Dedifferentiated amniotic fluid mesenchymal stem cell (primary cell): ENCODE measurements around the gene MAPKBP1.

Source experiments
- DNase-seq: peaks from one replicate; pipeline ENCODE4 v3.0.0-alpha.2; 2016; ENCODE audit errors: extremely low spot score

Gene MAPKBP1

DNA sequence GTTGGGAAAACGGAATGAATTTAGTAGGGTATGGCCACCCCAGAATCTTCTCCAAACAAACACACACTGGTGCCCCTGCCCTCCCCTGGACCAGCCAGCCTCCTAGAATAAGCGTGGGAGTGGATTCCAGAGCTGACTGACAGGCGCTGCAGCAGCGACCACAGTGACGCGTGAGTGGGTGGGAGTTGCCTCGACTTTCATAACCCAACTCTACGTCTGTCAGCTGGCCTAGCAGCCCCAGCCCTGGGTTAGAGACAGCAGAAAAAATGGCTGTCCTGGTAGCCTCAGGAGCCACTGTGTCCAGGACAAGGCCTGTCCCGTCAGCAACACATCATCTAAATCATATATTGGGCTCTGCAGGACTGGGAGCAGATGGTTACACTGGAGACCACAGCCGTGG lies 74.3 kb downstream of the MAPKBP1 start:
- no peak for DNase-seq

DNA sequence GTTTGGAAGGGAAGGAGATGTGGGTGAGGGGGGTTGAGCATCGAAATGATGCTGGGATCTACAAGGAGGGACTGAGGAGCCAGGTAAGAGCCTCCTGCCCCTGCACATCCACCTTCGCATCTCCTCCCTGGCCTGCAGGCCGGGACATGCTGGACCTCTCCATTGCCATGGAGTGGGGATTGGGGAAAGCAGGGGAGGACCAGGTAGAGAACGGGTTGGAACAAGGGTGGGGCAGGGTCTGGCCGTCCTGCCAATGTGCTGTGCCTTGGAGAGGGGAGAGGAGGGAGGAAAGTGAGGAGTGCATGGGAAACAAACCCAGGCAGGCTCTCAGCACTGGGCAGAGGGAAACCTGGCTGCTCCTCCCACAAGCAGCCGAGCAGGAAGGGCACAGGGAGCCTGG lies 74.9 kb downstream of the MAPKBP1 start:
- DNase-seq: no peak

DNA sequence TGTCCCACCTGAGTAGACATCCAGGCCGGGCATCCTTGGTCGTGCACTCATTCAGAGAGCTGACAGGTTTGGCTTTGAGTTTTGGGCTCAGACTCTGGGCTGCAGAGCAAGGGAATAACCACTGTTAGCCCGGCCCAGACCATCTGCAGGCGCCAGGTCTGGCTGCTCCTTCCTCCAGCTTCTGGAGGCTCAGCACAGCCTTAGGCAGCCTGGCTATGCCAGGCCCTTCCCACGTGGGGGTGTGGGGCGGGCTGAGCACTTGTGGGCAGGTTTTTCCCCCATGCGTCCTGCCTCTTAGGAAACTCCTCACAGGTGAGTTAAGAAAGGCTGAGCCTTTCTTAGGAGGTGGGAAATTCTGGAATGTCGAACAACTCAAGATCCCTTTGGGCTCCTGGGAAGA lies 75.6 kb downstream of the MAPKBP1 start:
- DNase-seq: no peak

DNA sequence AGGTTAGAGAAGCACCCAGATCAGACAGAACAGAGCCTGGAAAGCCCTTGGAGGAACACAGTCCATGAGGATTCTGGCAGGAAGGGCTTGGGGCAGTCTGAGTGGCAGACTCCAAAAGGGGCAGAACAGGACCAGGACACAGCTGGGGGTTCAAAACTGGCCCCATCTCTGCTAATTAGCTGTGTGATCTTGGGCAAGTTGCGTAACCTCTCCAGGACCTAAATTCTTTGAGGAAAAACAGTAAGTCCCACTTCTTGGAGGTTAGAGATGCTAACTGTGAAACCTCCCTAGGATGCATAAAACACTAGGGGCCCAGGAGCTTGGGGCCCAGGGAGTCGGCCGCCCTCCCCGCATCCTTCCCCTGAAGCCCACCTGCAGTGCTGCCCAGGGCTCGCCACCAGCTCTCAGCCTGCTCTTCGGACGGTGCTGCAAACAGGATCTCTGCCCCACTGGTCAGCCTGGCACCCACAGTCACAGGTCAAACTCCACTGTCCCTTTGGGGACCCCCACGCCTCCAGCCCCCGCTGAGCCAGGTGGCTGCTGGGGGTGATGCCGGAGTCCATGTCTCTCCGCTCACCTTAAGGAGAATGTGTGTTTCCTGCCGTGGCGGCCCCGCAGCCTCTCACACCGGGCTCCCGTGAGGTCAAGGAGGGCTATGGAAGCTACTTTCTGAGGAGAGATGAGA lies 76.3 kb downstream of the MAPKBP1 start:
- DNase-seq: no peak

DNA sequence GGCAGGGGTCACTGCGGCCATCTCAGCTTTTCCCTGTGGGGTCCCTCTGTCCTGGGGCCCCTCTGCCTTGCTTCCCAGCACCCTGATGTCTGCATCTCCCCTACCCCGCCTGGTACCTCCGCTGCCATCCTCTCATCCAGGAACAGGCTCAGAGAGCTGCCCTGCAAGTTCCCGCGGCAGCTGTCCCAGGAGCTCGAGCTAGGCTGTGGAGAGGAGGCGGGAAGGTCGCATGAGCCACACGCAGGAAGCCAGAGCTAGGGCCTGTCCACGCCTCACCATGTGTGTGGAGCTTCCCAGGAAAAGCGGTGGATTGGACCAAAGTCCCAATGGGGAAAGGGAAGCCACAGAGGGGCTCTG lies 76.9 kb downstream of the MAPKBP1 start:
- no peak for DNase-seq

DNA sequence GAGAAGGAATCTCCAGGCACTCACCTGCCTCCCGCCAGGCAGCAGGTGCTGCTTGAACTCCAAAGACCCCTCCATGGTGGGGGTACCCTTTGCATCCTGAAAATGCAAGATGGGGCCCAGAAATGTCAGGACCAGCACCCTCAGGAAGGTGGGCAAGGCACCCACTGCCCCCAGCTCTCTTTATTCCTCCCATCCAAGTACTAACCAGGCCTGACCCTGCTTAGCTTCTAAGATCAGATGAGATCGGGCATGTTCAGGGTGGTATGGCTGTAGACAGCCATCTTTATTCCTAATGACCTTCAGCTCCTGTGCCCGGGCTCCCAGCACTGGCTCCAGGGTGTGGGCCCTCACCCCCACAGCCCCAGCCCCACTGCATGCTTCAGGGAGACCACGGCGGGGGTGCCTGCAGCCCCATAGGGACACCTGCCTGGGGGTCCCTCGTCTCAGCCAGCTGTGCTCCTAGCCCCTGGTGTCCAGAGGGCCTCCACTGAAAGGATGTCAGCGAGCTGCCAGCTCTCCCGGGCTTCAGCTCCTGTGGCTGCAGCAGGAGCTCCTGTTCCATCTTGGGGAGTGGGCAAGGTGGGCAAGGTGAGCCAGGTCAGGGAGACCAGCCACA lies 77.6 kb downstream of the MAPKBP1 start:
- DNase-seq: no peak

- DNase-seq: no peak
Measured at GRCh38 chr15:41852736-41853590, 78.7 kb downstream of the MAPKBP1 start.

- DNase-seq: no peak
Measured at GRCh38 chr15:41853831-41854230, 79.5 kb downstream of the MAPKBP1 start.

- DNase-seq: no peak
Measured at GRCh38 chr15:41854443-41854842, 80.2 kb downstream of the MAPKBP1 start.

DNA sequence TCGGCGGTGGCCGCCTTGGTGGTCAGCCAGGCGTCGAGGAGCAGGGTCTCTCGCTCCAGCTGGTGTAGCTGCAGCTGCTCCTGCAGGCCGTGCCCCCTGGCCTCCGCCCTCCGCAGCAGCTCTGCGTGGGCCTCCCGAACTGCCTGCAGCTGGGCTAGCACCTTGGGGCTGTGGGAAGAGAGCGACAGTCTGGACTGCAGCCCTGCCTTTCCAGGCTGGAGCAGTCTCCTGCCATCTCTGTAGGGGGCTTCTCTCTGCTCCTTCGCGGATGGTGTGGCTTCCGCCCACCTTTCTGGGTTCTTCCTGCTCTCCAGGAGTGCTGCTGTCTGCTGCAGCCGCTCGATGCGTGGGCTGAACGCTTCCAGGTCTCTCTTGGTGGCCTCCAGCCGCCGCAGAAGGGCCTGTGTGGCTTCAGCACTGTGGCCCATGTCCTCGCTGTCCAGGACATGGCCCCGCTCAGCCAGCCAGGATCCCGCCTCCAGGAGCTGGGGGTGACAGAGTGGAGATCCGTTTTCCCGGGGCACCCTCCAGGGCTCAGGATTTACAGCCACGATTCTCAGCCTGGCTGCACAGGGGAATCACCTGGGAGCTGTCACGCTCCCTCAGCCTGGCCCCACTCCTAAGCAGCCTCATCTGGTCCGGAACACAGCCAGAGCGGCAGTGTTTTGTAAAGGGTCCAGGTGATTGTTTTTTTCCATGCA lies 81.1 kb downstream of the MAPKBP1 start:
- DNase-seq: no peak

DNA sequence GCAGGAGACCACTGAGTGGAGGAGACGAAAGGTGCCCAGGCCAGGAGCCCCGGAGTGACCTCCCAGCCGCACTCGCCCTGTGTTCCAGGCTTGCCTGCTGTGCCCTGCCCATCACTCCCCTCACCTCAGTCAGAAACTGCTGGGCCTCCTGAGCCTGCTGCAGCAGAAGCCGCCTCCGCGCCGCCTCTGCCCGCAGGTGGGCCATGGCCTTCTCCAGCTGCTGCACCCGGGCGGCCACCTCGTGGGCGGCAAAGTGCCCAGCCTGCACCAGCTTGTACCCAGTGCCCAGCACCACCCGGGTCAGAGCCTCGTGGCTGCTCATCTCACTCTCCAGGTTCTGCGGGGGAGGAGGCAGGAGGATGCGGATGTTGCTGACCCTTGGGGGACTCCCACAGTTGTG lies 82.0 kb downstream of the MAPKBP1 start:
- no peak for DNase-seq

DNA sequence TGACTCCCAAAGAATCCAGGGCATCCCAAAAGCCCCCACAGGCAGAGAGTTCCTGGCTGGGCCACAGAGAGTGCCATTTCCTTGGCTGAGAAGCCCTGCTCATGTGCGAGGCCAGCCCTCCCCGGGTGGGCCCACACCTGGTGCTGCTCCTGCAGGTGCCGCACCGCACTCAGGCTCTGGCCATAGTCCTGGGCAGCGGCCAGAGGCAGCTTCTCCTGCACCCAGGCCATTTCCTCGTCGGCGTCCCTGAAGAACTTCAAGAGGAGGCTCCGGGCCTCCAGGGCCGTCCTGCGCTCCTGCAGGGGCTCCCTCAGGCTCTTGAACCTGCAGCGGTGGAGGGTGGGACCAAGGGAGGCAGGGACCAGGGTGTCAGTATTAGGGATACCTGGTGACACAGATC lies 82.4 kb downstream of the MAPKBP1 start:
- DNase-seq: no peak

DNA sequence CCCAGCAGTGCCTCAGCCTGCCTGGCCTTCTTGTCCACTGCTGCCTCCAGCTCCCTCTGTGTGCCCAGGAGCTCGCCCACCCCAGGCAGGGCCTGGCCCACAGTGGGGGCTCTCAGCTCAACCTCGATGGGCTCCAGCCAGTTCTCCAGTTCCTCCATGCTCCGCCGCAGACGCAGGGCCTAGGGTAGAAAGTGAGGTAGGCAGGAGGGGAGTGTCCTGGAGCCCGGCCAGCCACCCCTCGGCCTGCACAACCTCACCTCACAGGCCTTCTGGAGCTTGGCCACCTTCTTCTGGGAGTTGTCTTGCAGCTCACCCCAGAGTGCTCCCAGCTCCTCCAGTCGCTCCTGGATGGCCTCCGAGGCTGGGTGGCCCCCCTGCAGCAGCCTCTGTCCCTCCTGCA lies 83.0 kb downstream of the MAPKBP1 start:
- DNase-seq: no peak

GRCh38 chr15:41858756-41859155 lies 84.5 kb downstream of the MAPKBP1 start:
- DNase-seq: no peak

- DNase-seq: no peak
Measured at GRCh38 chr15:41860049-41860828, 86.0 kb downstream of the MAPKBP1 start.

DNA sequence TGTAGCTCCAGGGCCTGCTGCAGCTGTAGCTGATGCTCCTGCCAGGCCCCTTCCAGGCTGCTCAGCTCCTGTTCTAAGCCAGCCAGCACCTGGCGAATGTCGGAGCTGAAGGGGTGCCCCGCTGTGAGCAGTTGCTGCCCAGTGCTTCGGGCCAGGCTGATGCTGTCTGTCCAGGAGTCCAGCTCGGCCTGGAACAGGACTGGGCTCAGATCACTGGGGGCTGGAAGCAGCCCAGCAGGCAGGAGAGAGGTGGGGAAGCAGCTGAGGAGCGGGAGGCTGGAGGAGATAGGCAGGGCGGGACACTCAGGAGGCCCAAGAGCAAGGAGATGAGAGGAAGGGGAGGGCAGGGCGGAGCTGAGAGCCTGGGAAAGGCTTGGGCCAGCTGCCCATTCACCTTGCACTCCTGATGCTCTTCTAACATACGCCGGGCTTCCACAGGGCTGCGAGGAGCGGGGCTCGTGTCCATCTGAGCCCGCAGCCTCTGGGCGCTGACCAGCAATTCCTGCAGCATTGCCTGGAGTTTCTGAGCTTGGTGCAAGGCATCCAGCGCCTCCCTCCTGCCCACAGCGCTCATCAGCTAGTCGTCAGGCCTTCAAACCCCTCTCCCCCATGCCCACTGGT lies 87.6 kb downstream of the MAPKBP1 start:
- DNase-seq: no peak

- DNase-seq: no peak
Measured at GRCh38 chr15:41862515-41863116, 88.3 kb downstream of the MAPKBP1 start.

DNA sequence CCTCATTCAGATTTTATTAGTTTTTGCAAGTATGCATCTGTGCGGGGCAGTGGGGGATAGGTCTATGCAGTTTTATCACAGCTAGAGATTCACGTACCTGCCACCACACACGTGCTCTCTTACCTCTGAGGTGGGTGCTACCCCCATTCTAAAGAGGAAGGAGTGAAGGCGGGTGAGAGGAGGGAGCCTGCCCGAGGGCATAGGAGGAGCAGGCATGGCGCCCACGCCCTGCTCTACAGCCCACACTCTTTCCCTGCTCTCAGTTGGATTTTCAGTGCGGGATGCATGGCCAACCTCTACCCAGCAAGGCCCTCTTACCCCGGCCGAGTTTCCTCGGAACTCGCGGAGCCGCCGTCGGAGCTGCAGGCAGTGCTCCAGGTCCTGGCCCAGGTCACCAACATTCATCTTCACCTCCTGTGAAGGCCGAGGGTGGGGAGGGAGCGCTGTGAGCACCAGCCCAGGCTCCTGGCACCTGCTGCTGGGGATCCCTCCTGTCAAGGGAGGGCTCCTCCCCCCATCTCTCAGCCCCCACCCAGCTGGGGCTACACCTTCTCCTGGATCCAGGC lies 91.3 kb downstream of the MAPKBP1 start:
- no peak for DNase-seq

DNA sequence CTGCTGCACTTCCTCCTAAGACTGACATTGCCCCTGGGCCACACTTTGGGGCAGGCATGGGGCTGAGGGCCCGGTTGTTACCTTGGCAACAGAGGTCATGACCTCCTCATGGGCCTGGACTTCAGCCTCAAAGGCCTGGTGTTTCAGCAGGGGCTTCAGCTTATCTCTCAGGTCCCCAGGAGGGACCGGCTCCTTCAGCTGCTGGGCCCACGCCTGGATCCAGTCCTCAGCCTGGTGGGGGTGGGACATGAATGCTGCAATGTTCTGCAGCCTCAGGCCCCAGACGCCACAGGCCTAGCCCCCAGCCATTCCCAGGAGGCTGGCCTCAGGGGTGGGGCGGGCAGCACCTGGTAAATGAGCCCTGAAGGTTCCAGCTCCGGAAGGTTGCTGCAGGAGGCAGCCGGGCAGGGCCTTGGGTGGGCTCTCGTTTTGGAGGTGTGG lies 92.0 kb downstream of the MAPKBP1 start:
- no peak for DNase-seq

DNA sequence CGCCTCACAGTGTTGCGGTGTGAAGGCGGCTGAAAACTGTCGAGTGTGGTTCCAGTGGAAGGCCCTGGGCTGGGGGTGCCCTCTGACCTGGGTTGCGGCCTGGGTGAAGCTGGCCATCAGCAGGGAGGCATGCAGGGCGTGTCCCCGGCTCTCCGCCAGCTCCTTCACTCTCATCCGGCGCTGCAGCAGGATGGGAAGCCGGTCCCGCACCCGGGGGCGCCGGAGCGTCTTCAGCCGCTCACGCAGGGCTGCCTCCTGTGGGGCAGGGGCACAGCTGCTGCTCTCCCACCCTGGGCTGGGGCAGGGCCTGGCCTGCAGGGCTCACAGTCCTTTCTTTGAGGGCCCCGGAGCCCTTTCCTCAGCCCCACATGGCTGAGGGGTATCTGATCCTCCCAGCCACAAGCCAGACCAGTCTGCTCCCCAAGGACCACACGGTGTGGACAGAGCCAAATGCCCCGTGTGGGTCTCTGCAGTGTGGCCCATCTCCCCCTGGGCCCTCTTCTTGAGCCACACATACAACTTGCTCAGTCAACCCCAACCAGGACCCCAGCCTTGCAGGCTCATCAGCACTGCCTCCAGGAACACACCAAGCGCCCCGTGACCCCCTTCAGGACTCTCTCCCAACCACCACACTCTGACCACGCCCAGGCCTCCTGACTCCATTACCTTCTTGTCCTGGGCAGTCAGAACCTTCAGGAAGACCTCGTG lies 92.7 kb downstream of the MAPKBP1 start:
- no peak for DNase-seq
